ENCODE measurements around the gene SPDYE17. TPM values are rescaled to one million over a fixed set of nuclear protein-coding genes. Genes with fewer than 3 reads are reported as not detected.
"Not testable (repeated sequence)": the region's sequence is repeated elsewhere in the genome, so short reads cannot be mapped to it uniquely, and the experiment has no call there.

Gene SPDYE17
- total RNA-seq, 1 donor = not detected

GRCh38 chr7:76974336-76974735 is 57.8 kb downstream of the SPDYE17 start:
- not testable (repeated sequence) for H3K4me3 ChIP-seq (ENCODE audit: insufficient read depth, low read length); H3K4me1 ChIP-seq (ENCODE audit: insufficient read depth, low read length); H3K4me2 ChIP-seq (ENCODE audit: insufficient read depth, low read length); H4K20me1 ChIP-seq (ENCODE audit: insufficient read depth, low read length); DNase-seq (ENCODE audit: insufficient read length, low spot score, missing footprints); H3K27ac ChIP-seq (ENCODE audit: low read depth, low read length); H3K9me3 ChIP-seq (ENCODE audit: low read depth, low read length); H3K79me2 ChIP-seq (ENCODE audit: insufficient read depth, low read length); H2AFZ ChIP-seq (ENCODE audit: low read length); H3K36me3 ChIP-seq (ENCODE audit: insufficient read depth, low read length); H3K27me3 ChIP-seq (ENCODE audit: insufficient read depth, low read length)

GRCh38 chr7:76972391-76972790 is 59.8 kb downstream of the SPDYE17 start:
- not testable (repeated sequence) for DNase-seq (ENCODE audit: insufficient read length, low spot score, missing footprints); H3K4me1 ChIP-seq (ENCODE audit: insufficient read depth, low read length); H3K27me3 ChIP-seq (ENCODE audit: insufficient read depth, low read length); H3K4me2 ChIP-seq (ENCODE audit: insufficient read depth, low read length); H4K20me1 ChIP-seq (ENCODE audit: insufficient read depth, low read length); H2AFZ ChIP-seq (ENCODE audit: low read length); H3K36me3 ChIP-seq (ENCODE audit: insufficient read depth, low read length); H3K9me3 ChIP-seq (ENCODE audit: low read depth, low read length); H3K27ac ChIP-seq (ENCODE audit: low read depth, low read length); H3K79me2 ChIP-seq (ENCODE audit: insufficient read depth, low read length); H3K4me3 ChIP-seq (ENCODE audit: insufficient read depth, low read length)

Small RNAs within 50 kb of the gene (small RNA-seq; reads per million reads assigned to genes)
- not detected for gene RF00019

Other genes with a start within 250 kb of the SPDYE17 start
- not detected in 2 replicates for gene SPDYE18, start 30.2 kb upstream of the SPDYE17 start, total RNA-seq
- 2.4 and 5.1 TPM in 2 replicates for gene CCDC146, start 90.3 kb upstream of the SPDYE17 start, total RNA-seq
- gene FGL2, start 167.5 kb upstream of the SPDYE17 start, total RNA-seq = under 0.01 TPM in 2 replicates

All from osteoblast (primary cell).